GM12878 (cell line): ENCODE results near the gene BIRC6.

Experiments
- CTCF ChIP-seq, 3 experiments: IDR thresholded peaks in 2 of 3; conservative IDR thresholded peaks in 1 of 3; 2 replicates each; pipeline ENCODE4 v1.5.1; 2011; ENCODE audit warnings: low read depth in 3 of 3, low read length in 3 of 3, mild to moderate bottlenecking in 3 of 3, control low read depth in 2 of 3, moderate library complexity in 2 of 3, inconsistent platforms in 1 of 3, mixed read lengths in 1 of 3; ENCODE audit not compliant: control insufficient read depth in 2 of 3, insufficient read depth in 1 of 3; ENCODE audit errors: extremely low read depth in 1 of 3
- POLR2A ChIP-seq: IDR thresholded peaks from 2 replicates; pipeline ENCODE4 v1.6.1; 2011; ENCODE audit warnings: low read depth, mild to moderate bottlenecking, low read length
- YY1 ChIP-seq: IDR thresholded peaks from 2 replicates; pipeline ENCODE4 v1.6.1; 2011; ENCODE audit warnings: low read depth, mild to moderate bottlenecking, low read length
- ZZZ3 ChIP-seq: IDR thresholded peaks from 2 replicates; pipeline ENCODE4 v1.6.1; 2011; ENCODE audit warnings: low read depth; ENCODE audit not compliant: control insufficient read depth, insufficient read length

GRCh38 chr2:32591669-32592463, 235.0 kb downstream of the BIRC6 start:
- TF ChIP-seq CTCF (IDR thresholded peaks at IDR 0.05 in 2 of 3, conservative IDR thresholded peaks at IDR 0.05 in 1 of 3; ENCODE audit: control insufficient read depth in 2 of 3, extremely low read depth in 1 of 3, insufficient read depth in 1 of 3, low read depth in 3 of 3, low read length in 3 of 3) (no peak), POLR2A (no peak), ZZZ3 (no peak), YY1 (no peak)
